Right ventricle myocardium superior (tissue), 1 donor: Measurements from ENCODE around the gene AFAP1. TPM values are rescaled to one million over a fixed set of nuclear protein-coding genes. Genes with fewer than 3 reads are reported as not detected.
A peak's percentile ranks its signal among the peaks of the same experiment; 100 is the strongest.

ENCODE experiments used
- ATAC-seq: fragments of 200-7000 bp; cut with Tn5 transposase; one replicate; pipeline ENCODE4 v1.9.1; 2020; ENCODE audit warnings: mild to moderate bottlenecking; ENCODE audit not compliant: poor library complexity
- DNase-seq: peaks from one replicate; pipeline ENCODE4 v3.0.0-alpha.2; 2020
- intact Hi-C: fragments of 100-400 bp; cut with DNase I; formaldehyde crosslinking; loops from one replicate; pipeline ENCODE4 v1.11.2; 2022
- total RNA-seq: library from RNA; stranded (reverse); fragmentation: NEBNext Ultra II Directional; extraction: Animal tissue kit (Norgen Biotek cat#: 25700); gene quantifications from one replicate; pipeline ENCODE4 v1.2.1, GENCODE V29; 2021
- donor health status: DM: no; HTN: yes; CAD: no; lungs with severe emphysema.

The AFAP1 gene
- total RNA-seq, 1 donor from 2014 or later, result 6.2 TPM

GRCh38 chr4:7715271-7716009, 224.2 kb downstream of the AFAP1 start:
- ATAC-seq (no peak), DNase-seq (no peak)
- intact Hi-C loops, result loop anchor here (5.0 kb wide), 1 partner anchor 523 kb away; the partner anchor contains the start of gene SORCS2

DNA sequence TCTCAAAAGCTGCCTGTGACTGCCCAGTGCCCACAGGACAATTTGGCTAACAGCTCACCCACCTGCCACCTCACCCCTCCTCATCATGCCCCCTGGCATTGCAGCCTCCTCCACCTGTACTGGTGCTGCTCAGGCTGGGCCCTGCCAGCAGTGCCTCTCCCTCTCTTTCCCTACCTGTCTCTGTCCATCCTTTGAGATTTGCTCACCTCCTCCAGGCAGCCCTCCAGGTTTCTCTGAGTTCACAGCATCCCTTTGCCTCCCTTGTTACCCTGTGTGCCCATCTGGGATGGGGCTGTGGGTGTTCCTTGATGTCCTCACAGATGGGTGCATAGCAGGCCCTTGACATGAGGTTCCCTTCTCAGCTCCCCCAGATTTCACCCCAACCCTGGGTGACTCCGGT, 224.9 kb downstream of the AFAP1 start:
- intact Hi-C loops, result loop anchor here (5.0 kb wide), 1 partner anchor 522 kb away; the partner anchor contains the start of gene SORCS2
- ATAC-seq, result no peak

DNA sequence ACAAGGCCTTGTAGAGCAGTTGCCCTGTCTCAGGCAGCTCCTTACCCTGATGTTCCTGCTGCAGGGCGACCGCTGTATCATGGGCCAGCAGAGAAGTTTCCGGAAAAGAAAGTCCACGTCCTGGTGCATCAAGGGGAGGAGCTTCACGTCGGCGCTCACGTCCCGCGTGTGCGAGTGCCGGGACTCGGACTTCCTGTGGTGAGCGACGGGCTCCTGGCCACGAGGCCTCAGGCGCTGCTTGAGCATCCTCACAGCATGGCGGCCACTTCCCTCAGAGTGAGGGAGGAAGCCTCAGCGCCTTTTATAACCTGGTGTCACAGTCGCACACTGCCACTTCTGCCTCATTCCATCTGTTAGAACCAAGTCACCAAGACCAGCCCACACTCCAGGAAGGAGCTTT, 225.5 kb downstream of the AFAP1 start:
- ATAC-seq (no peak), DNase-seq (peak; percentile 26)
- intact Hi-C loops, result no loop called here

More for the DNA sequence above, 224.9 kb downstream of the AFAP1 start:
- no peak for DNase-seq

GRCh38 chr4:7713757-7714156, 225.9 kb downstream of the AFAP1 start:
- intact Hi-C loops, result no loop called here
- DNase-seq, result peak; percentile 10
- no peak for ATAC-seq

DNA sequence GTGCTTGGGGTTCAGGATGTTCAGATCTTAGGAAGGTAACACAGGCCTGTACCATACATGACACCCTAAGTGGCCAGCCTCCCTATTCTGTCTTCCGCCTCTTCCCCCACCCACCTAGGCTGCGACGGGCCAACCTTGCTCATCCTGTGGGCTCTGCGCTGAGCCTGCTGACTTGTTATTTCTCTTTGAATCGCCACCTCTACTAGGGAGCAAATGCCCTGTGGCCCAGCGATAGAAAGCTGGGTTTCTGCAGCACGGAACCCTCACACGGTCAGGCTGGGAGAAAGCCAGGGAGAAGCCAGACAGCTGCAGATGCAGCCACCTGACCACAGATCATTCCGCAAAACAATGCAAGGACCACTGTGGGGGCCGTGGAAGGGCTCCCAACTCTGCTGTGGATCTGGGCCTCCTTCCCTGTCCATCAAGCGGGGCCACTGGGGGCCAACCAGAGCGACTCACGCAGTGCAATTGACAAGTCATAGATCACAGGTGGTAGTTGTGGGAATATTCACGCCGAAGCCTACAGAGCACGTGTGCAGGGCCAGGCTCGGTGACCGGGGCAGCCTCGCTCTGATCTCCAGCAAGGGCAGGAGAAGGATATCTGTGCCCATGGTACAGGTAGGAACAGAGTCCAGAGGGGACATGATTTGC, 227.5 kb downstream of the AFAP1 start:
- ATAC-seq, result no peak
- peak; percentile 22 for DNase-seq
- intact Hi-C loops, result no loop called here

DNA sequence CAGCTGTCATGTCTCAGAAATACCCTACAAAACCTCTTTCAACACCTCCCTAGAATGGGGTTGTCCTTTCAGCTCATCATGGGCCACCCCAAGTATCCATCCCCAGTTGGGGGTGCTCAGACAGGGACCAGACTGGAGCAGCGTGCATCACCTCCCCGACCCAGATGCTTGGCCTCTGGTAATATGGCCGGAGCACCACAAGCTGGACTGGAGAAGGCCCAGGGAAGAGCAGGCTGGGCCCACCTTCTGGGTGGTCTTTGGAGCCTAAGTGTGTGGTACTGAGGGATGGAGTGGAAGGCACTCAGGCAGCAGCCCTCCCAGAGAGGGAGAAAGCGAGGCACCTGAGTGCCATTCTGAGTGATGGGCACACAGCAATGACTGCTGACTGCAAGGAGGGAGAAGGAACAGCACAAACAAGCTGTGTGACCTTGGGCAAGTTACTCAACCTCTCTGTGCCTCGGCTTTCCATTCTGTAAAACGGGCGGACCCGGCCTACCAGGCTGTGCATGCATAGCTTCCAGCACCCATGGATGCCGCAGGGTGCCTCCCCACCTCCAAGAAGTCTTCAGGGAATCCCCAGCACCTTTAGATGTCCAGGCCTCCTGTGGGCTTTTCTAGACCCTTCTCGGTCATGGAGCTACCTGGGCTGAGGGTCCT, 228.2 kb downstream of the AFAP1 start:
- intact Hi-C loops, result no loop called here
- DNase-seq (peak; percentile 17), ATAC-seq (no peak)

DNA sequence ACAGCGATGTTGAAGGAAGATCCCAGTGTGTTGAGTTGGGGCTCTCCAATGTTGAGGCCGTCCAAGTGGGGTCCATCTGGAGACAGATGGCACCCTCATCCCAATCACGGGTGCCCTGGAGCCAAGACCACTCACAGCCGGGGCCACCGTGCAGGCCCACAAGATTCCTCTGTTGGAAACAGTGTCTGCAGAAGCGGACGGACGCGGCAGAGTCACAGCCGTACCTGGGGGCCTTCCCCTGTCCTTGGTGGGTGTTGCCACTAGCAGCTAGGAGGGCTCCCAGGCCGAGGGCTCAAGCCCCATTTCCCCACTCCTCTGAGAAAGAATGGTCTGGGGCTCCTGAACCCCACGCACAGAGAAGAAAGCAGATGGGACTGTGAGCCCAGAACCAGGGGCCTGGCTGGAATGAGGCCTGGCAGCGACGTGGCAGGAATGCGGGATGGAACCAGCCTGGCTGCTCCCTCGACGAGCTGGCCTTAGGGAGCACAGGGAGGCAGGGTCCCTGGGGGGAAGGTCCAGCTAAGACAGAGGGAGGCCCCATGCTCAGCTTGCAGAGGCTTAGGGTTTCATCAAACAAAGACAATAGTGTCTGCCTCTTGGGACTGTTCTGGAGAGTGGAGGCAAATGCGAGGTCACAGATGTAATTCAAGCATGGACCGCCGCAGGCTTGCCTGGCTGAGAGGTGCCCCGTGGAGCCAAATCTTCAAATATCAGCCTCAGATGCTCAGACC, 228.9 kb downstream of the AFAP1 start:
- intact Hi-C loops, result no loop called here
- no peak for ATAC-seq

GRCh38 chr4:7710126-7710525, 229.5 kb downstream of the AFAP1 start:
- no peak for ATAC-seq
- DNase-seq, result peak; percentile 15
- intact Hi-C loops, result no loop called here

More for the DNA sequence above, 228.9 kb downstream of the AFAP1 start:
- DNase-seq, result peak; percentile 25

- no peak for DNase-seq
- intact Hi-C loops, result no loop called here
- ATAC-seq, result no peak
Measured at GRCh38 chr4:7709431-7709830, 230.2 kb downstream of the AFAP1 start.

- intact Hi-C loops, result no loop called here
- DNase-seq, result peak; percentile 36
- ATAC-seq, result no peak
Measured at GRCh38 chr4:7708981-7709380, 230.7 kb downstream of the AFAP1 start.

Other genes starting within 250 kb of the AFAP1 start
- 26.8 TPM for gene ABLIM2, start 219.0 kb upstream of the AFAP1 start, total RNA-seq